ENCODE data around the gene CSDE1.

CSDE1 gene

DNA sequence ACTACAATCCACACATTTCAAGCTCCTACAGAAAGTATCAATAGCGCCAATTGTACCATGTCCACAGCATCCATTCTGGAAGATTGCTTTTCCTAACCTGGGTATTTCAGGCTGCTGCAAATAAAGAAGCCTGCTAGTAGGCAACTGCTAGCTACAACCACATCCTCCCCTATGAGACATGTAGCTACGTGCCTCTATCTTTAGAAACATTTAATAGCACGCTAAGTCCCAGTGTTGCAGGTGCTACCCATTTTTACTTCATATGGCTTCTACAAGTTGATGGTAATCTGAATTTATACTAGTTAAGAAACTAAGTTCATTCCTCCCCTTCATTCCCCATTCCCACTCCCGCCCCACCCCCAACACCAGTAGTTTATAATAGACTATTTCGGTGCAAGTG, 55.0 kb downstream of the CSDE1 start:
- TF ChIP-seq, protein P1, sequence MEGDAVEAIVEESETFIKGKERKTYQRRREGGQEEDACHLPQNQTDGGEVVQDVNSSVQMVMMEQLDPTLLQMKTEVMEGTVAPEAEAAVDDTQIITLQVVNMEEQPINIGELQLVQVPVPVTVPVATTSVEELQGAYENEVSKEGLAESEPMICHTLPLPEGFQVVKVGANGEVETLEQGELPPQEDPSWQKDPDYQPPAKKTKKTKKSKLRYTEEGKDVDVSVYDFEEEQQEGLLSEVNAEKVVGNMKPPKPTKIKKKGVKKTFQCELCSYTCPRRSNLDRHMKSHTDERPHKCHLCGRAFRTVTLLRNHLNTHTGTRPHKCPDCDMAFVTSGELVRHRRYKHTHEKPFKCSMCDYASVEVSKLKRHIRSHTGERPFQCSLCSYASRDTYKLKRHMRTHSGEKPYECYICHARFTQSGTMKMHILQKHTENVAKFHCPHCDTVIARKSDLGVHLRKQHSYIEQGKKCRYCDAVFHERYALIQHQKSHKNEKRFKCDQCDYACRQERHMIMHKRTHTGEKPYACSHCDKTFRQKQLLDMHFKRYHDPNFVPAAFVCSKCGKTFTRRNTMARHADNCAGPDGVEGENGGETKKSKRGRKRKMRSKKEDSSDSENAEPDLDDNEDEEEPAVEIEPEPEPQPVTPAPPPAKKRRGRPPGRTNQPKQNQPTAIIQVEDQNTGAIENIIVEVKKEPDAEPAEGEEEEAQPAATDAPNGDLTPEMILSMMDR (IDR thresholded peaks at IDR 0.05): no peak

DNA sequence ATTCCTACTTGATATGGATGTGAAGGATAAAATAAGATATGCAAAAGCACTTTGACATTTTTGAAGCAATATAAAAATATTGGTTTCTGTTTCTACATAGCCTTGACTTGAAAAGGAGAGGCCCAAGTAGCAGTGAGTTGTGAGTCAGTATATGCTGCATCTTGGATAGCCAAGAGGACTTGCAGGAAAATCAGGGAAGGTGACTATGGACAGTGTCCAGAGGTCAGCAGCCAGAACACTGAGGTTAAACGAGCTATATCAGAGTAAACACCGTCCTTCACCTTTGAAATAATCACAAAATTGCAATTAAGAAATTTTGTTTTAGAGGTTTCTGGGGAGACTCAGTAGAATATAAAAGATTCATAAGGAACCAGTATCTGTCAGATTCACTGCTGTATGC, 55.9 kb downstream of the CSDE1 start:
- TF ChIP-seq, protein P1 (IDR thresholded peaks at IDR 0.05): no peak

DNA sequence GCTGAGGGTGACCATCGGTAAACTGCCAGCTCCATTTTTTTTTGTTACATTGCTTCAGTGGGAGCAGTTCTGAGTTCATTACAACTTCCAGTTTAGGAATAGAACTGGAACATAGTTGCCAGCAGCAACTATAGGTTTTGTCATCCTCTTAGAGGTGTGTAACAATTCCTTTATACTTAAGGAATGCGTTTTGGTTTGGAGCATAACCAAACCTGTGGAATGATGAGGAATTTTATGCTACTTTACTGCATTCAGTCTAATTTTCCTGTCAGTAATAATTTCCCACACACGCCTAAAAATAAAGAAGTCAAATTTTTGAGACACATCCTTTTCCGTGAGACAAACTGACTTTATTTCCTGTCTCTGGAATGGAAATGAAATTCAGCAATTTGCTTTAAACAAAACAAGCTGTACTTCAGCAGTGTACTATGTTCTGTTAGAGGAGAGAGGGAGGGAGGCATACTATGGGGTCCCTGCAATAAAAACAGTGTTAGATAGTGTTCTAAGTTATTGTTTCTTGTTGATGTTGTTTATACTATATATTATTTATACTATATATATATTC, 57.7 kb downstream of the CSDE1 start:
- TF ChIP-seq, protein P1 (IDR thresholded peaks at IDR 0.05): no peak

DNA sequence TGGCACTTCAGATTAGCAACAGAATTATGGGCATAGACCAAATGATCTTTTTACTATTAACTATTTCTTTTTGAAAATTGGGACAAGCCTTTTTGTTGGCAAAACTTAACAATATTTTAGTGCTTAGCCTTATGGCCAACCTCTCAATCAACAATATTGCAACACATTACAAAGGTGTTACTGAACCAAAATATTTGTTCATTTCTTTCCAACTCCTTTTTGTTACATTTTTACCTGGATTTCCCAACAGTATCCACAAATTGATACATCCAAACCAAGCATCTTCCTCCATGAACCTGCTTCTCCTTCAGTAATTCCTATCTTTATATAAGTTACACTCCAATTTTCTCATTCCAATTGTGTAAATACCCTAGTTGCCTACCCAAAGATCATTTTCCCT, 61.0 kb downstream of the CSDE1 start:
- TF ChIP-seq, protein P1 (IDR thresholded peaks at IDR 0.05): no peak

DNA sequence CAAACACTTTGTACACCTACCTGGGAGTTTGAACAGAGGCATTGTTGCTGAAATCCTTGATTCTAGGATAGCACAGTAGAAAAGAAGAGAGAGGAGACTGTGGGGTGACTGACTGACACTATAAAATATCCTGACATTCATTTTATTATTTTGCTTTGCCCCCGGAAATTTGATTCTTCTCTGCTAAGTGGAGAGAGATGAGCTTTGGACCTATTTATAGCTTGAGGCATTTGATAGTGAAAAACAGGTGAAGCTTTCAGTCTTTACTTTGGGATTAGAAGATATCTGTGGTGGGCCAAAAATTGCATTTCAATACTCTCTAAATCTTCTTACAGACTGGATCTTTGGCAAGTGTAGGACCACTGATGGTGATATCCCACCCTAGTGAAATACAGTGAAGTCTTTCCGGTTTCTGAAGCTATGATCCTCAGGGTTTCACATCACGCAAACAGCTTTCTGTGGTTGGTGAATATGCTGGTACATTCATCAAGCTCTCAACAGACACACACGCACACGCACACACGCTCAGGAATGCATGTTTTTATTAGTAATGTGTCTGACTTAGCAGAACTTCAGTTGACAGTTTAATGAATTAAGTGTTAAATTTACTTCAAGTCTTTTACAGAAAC, 62.2 kb downstream of the CSDE1 start, which contains the start of gene AMPD1:
TSS of gene AMPD1 (minus strand) at position 117 of the 629 bp plus-strand sequence. CDS start at position 42, 75 bp downstream.
- TF ChIP-seq, protein P1 (IDR thresholded peaks at IDR 0.05): no peak

DNA sequence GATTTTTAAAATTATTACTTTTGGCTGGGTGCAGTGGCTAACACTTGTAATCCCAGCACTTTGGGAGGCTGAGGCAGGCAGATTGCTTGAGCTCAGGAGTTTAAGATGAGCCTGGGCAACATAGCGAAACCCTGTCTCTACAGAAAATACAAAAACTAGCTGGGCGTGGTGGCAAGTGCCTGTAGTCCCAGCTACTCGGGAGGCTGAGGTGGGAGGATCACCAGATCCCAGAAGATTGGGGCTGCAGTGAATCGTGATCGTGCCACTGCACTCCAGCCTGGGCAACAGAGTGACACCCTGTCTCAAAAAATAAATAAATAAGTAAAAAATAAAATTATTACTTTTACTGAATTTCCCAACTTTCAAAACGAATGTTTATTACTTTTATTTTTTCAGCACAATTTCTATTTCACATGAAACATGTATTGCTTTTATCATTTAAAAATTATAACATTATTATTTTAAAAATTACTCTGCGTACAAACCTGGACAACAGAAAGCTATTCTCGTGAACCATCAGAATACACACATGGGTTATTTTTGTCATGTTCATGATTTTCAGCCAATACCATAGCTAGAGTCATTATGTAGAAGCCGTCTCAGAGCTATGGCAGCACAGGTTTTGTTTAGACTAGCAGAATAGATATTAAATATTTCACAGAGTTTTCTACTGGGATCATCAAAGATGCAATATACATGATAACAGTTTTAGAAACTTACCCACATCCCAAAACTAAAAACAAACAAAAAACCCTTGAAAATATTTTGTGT, 63.1 kb downstream of the CSDE1 start:
- TF ChIP-seq, protein P1 (IDR thresholded peaks at IDR 0.05): no peak

DNA sequence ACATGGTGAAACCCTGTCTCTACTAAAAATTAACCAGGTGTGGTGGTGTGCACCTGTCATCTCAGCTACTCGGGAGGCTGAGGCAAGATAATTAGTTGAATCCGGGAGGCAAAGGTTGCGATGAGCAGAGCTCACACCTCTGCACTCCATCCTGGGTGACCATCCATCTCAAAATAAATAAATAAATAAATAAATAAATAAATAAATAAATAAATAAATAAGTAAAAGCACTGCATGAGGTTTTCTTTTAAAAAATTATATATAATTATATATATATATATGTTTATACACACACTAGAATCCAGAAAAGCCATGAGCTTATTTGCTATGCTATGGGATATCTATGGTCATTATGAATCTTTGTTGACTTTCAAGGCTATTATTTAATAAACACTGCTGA, 64.8 kb downstream of the CSDE1 start:
- TF ChIP-seq, protein P1 (IDR thresholded peaks at IDR 0.05): no peak
